ENCODE results near the gene CTU2.

Gene CTU2

DNA sequence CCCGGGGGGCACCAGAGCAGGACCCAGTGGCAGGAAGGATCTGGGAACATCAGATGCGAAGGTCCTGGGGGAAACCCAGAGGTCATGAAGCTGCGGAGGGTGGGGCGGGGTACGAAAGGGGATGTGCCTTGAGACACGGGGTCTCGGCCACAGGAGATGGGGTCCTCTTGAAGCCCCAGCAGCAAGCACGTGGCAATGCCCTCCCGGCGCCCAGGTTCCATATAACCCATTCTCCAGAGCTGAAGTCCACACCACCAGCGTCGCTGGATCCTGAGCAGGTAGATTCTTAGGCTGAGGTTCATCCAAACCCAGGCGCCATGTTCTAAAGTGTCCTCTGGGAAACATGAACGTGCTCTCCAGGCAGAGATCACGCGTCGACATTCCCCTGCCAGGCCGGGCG lies 57.8 kb downstream of the CTU2 start:
- DNase-seq: no peak

DNA sequence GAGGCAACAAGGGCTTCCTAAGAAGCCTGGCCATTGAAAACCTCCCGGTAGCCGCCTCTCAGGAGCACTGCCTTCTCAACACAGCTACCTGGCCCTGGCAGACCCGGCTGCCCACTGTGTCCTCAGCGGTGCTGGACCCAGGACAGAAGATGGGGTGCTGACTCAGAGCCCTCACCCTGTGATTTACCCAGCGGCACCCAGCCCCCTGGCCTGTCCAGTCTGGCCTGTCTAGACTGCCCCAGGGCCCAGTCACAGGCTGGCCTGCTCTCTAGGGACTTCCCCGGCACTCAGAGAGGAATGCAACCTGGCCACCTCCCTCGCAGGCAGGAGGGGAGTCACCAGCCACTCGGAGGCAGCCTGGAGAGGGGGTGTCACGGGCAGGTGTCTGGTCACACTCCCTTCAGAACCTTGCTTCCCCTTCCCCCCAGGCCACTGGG lies 58.6 kb downstream of the CTU2 start:
- DNase-seq: no peak
